CD14-positive monocyte (primary cell): ENCODE results near the gene TTR. TPM values are rescaled to one million over a fixed set of nuclear protein-coding genes. Genes with fewer than 3 reads are reported as not detected.

Experiments
- DNase-seq, 3 donors: peaks; one replicate each; pipeline ENCODE4 v3.0.0-alpha.2; 2011 to 2022
- H2AFZ ChIP-seq: 2 replicates; pipeline ENCODE4 v1.6.0; 2012; ENCODE audit warnings: mild to moderate bottlenecking, low read depth, low read length, inconsistent platforms; ENCODE audit not compliant: insufficient read depth, poor library complexity, severe bottlenecking
- H3K27ac ChIP-seq, 2 donors: 1 replicate in 1 of 2; 2 replicates in 1 of 2; pipeline ENCODE4 v1.5.1; 2012 to 2013; ENCODE audit warnings: low read length in 2 of 2, control low read depth in 1 of 2, inconsistent platforms in 1 of 2, low read depth in 1 of 2, mild to moderate bottlenecking in 1 of 2
- H3K27me3 ChIP-seq, 2 donors: one replicate each; pipeline versions ENCODE4 v1.6.0 to v1.6.1; 2011 to 2013; ENCODE audit warnings: low read length in 2 of 2; ENCODE audit not compliant: control insufficient read depth in 2 of 2, insufficient read depth in 2 of 2
- H3K36me3 ChIP-seq, 2 donors: replicated peaks in 1 of 2; 1 replicate in 1 of 2; 2 replicates in 1 of 2; pipeline versions ENCODE4 v1.5.1 to v1.6.1; 2012 to 2013; ENCODE audit warnings: low read length in 2 of 2, control low read depth in 1 of 2, inconsistent platforms in 1 of 2, mild to moderate bottlenecking in 1 of 2; ENCODE audit not compliant: insufficient read depth in 2 of 2, control insufficient read depth in 1 of 2
- H3K4me1 ChIP-seq, 2 donors: 1 replicate in 1 of 2; 2 replicates in 1 of 2; pipeline versions ENCODE4 v1.5.1 to v1.6.1; 2012 to 2013; ENCODE audit warnings: low read length in 2 of 2, control low read depth in 1 of 2, inconsistent platforms in 1 of 2, mild to moderate bottlenecking in 1 of 2, moderate library complexity in 1 of 2; ENCODE audit not compliant: insufficient read depth in 2 of 2, control insufficient read depth in 1 of 2
- H3K4me2 ChIP-seq: replicated peaks from 2 replicates; pipeline ENCODE3; 2012; ENCODE audit warnings: low read length, moderate library complexity, mild to moderate bottlenecking; ENCODE audit not compliant: poor library complexity, severe bottlenecking; ENCODE audit errors: extremely low read depth
- H3K4me3 ChIP-seq, 3 experiments: fragments of 200-600 bp in 1 of 3; sonication (generic) in 1 of 3; replicated peaks in 1 of 3; 1 replicate in 2 of 3; 2 replicates in 1 of 3; pipeline ENCODE4 v1.5.1; 2011 to 2013; ENCODE audit warnings: low read length in 3 of 3, mild to moderate bottlenecking in 3 of 3, control low read depth in 2 of 3, low read depth in 2 of 3, inconsistent platforms in 1 of 3, moderate library complexity in 1 of 3
- H3K79me2 ChIP-seq: 2 replicates; pipeline ENCODE4 v1.6.0; 2012; ENCODE audit warnings: mild to moderate bottlenecking, control low read depth, inconsistent platforms, low read length, moderate library complexity; ENCODE audit not compliant: insufficient read depth
- H3K9ac ChIP-seq: 2 replicates; pipeline ENCODE4 v1.6.0; 2017; ENCODE audit warnings: low read length, mild to moderate bottlenecking; ENCODE audit not compliant: insufficient read depth, poor library complexity, severe bottlenecking
- H3K9me3 ChIP-seq, 2 donors: replicated peaks in 1 of 2; 1 replicate in 1 of 2; 2 replicates in 1 of 2; pipeline versions ENCODE4 v1.5.1 to v1.6.1; 2012 to 2013; ENCODE audit warnings: low read length in 2 of 2, control low read depth in 1 of 2; ENCODE audit not compliant: control insufficient read depth in 1 of 2, insufficient read depth in 1 of 2
- H4K20me1 ChIP-seq: 2 replicates; pipeline ENCODE4 v1.6.0; 2012; ENCODE audit warnings: mild to moderate bottlenecking, low read length, control low read depth, moderate library complexity; ENCODE audit not compliant: insufficient read depth
- H3K27ac Mint-ChIP-seq, 7 donors: one replicate each; pipeline ENCODE4 v1.8.0; 2020; ENCODE audit warnings: mild to moderate bottlenecking in 7 of 7, mixed read lengths in 7 of 7, moderate library complexity in 6 of 7, inconsistent platforms in 2 of 7
- H3K27me3 Mint-ChIP-seq, 3 donors: one replicate each; pipeline ENCODE4 v1.8.0; 2021 to 2022; ENCODE audit warnings: low read depth in 3 of 3, mild to moderate bottlenecking in 3 of 3, mixed read lengths in 3 of 3, moderate library complexity in 3 of 3, inconsistent platforms in 1 of 3
- H3K36me3 Mint-ChIP-seq, 2 donors: one replicate each; pipeline ENCODE4 v1.8.0; 2020; ENCODE audit warnings: mixed read lengths in 2 of 2, inconsistent platforms in 1 of 2, mild to moderate bottlenecking in 1 of 2
- H3K4me1 Mint-ChIP-seq: one replicate; pipeline ENCODE4 v1.8.0; 2020; ENCODE audit warnings: mild to moderate bottlenecking, mixed read lengths
- H3K4me3 Mint-ChIP-seq, 2 donors: one replicate each; pipeline ENCODE4 v1.8.0; 2020; ENCODE audit warnings: mild to moderate bottlenecking in 2 of 2, mixed read lengths in 2 of 2, moderate library complexity in 1 of 2
- H3K9me3 Mint-ChIP-seq, 7 donors: one replicate each; pipeline ENCODE4 v1.8.0; 2020 to 2022; ENCODE audit warnings: mixed read lengths in 7 of 7, mild to moderate bottlenecking in 6 of 7, moderate library complexity in 6 of 7, inconsistent platforms in 2 of 7
- WGBS: methylation state at CpG from one replicate; pipeline ENCODE4 v1.1.5; 2013; ENCODE audit warnings: missing lambda C conversion rate; ENCODE audit not compliant: insufficient coverage; 5-methylcytosine and 5-hydroxymethylcytosine counted together
- intact Hi-C, 2 donors: fragments of 100-400 bp; cut with micrococcal nuclease; formaldehyde crosslinking; loops; one replicate each; pipeline versions ENCODE4 v1.15.0 to v1.15.1; 2023
- polyA plus RNA-seq, 3 donors: library from polyadenylated mRNA; depleted of rRNA in 1 of 3; unstranded in 2 of 3; stranded (reverse) in 1 of 3; fragments of 300-500 nt in 2 of 3; fragments of >200 nt in 1 of 3; fragmentation: Illumina TruSeq in 2 of 3; gene quantifications; 1 replicate in 2 of 3; 2 replicates in 1 of 3; pipeline ENCODE4 v1.2.3, GENCODE V29; 2012 to 2021
- TF ChIP-seq, protein P1 (sequence below): fragments of 200-600 bp; IDR thresholded peaks from one replicate; pipeline ENCODE4 v1.8.0; 2022; ENCODE audit warnings: antibody characterized with exemption, mild to moderate bottlenecking

Gene TTR
- polyA plus RNA-seq, 3 donors = not detected

DNA sequence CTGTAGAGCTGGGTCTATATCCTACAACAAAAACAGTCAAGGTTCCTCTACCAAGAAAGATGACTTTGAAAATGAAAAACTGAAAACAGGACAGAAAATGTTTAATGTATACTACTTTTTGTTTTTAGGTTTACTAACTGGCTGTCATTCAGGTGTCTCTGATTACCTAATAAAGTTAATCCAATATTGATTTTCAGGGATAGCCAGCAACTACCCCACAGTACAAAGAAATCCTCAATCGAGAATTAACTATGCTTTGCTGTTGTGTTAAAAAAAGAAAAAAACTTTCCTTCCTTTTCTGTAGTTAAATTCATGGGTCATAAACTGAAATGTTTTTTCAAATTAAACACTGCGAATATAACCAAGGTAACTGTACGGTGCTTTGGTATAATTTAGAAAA lies 45.8 kb downstream of the TTR start:
- no peaks in the 10 kb centered on the region for H3K79me2 ChIP-seq
- no CpG with 5 or more reads among the region's 3 CpGs for WGBS
- Mint-ChIP-seq H3K27ac (no peak overlapping the region), H3K4me1 (peaks cover 13% of the 10 kb centered on the region), H3K4me3 (no peak overlapping the region), H3K36me3 (peaks cover 8 to 23% of the 10 kb centered on the region in 2 donors), H3K9me3 (peaks cover 0 to 5% (median 0%) of the 10 kb centered on the region in 7 donors), H3K27me3 (no peaks in the 10 kb centered on the region)
- peaks cover 0 to 6% of the 10 kb centered on the region in 2 donors for H3K36me3 ChIP-seq
- DNase-seq = no peak
- no peak overlapping the region for H3K4me2 ChIP-seq
- no peaks in the 10 kb centered on the region for H3K27me3 ChIP-seq
- intact Hi-C loops = no loop called here
- H3K4me3 ChIP-seq = no peak overlapping the region
- H2AFZ ChIP-seq = no peak overlapping the region
- H3K9ac ChIP-seq = no peak overlapping the region
- H4K20me1 ChIP-seq = no peaks in the 10 kb centered on the region
- TF ChIP-seq, protein P1, sequence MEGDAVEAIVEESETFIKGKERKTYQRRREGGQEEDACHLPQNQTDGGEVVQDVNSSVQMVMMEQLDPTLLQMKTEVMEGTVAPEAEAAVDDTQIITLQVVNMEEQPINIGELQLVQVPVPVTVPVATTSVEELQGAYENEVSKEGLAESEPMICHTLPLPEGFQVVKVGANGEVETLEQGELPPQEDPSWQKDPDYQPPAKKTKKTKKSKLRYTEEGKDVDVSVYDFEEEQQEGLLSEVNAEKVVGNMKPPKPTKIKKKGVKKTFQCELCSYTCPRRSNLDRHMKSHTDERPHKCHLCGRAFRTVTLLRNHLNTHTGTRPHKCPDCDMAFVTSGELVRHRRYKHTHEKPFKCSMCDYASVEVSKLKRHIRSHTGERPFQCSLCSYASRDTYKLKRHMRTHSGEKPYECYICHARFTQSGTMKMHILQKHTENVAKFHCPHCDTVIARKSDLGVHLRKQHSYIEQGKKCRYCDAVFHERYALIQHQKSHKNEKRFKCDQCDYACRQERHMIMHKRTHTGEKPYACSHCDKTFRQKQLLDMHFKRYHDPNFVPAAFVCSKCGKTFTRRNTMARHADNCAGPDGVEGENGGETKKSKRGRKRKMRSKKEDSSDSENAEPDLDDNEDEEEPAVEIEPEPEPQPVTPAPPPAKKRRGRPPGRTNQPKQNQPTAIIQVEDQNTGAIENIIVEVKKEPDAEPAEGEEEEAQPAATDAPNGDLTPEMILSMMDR = no peak
- H3K27ac ChIP-seq = no peak overlapping the region
- peaks cover 0 to 7% of the 10 kb centered on the region in 2 donors for H3K4me1 ChIP-seq
- H3K9me3 ChIP-seq = no peaks in the 10 kb centered on the region

DNA sequence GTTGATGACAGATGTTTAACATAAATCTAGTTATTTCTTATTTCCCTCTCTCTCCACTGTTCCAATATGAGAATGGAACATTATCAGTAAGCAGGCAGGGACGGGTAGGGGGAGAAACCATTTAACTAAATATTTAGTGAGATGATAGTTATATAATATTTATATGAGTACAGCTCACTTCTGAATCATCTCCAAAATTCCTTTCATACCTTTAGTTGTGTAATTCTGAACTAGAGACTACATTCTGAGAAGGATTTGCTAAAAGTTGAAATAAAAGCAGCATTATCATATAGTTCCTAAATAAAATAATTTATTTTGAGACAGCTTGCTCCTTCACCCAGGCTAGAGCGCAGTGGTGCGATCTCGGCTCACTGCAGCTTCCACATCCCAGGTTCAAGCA lies 51.3 kb downstream of the TTR start:
- no peak overlapping the region for H3K27ac Mint-ChIP-seq
- Histone ChIP-seq H2AFZ (no peak overlapping the region), H3K4me2 (no peak overlapping the region), H3K9me3 (no peaks in the 10 kb centered on the region), H3K27ac (no peak overlapping the region), H3K27me3 (no peaks in the 10 kb centered on the region), H3K9ac (no peak overlapping the region), H3K4me1 (peaks cover 0 to 3% of the 10 kb centered on the region in 2 donors), H4K20me1 (no peaks in the 10 kb centered on the region), H3K36me3 (peaks cover 0 to 6% of the 10 kb centered on the region in 2 donors), H3K79me2 (no peaks in the 10 kb centered on the region), H3K4me3 (no peak overlapping the region)
- intact Hi-C loops = no loop called here
- DNase-seq = no peak
- peaks cover 9% of the 10 kb centered on the region for H3K4me1 Mint-ChIP-seq
- no peaks in the 10 kb centered on the region for H3K27me3 Mint-ChIP-seq
- no peak overlapping the region for H3K4me3 Mint-ChIP-seq
- no CpG with 5 or more reads among the region's 4 CpGs for WGBS
- TF ChIP-seq, protein P1 = no peak
- H3K36me3 Mint-ChIP-seq = peaks cover 8 to 19% of the 10 kb centered on the region in 2 donors
- peaks cover 0 to 2% (median 0%) of the 10 kb centered on the region in 7 donors for H3K9me3 Mint-ChIP-seq
